ENCODE data around the gene CORO1C.

DNA sequence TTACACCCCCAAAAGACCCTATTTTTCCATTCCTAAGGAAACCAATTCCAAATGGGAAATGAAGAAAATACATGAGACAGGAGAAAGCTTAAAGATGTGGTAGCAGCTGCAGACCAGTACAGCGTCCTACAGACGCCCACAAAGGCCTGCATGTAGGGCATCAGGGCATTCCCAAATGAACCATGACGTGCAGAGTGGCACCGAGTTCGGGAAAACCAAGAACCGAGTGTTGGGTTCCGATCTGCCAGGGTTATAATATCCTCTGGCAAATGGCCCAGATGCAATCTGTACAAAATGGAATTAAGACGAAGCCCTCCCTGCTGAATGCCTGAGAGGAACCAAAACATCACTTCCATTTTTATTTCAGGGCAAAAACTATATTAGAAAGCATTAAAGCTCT is 63.3 kb downstream of the CORO1C start:
- TF ChIP-seq, protein P1, sequence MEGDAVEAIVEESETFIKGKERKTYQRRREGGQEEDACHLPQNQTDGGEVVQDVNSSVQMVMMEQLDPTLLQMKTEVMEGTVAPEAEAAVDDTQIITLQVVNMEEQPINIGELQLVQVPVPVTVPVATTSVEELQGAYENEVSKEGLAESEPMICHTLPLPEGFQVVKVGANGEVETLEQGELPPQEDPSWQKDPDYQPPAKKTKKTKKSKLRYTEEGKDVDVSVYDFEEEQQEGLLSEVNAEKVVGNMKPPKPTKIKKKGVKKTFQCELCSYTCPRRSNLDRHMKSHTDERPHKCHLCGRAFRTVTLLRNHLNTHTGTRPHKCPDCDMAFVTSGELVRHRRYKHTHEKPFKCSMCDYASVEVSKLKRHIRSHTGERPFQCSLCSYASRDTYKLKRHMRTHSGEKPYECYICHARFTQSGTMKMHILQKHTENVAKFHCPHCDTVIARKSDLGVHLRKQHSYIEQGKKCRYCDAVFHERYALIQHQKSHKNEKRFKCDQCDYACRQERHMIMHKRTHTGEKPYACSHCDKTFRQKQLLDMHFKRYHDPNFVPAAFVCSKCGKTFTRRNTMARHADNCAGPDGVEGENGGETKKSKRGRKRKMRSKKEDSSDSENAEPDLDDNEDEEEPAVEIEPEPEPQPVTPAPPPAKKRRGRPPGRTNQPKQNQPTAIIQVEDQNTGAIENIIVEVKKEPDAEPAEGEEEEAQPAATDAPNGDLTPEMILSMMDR (IDR thresholded peaks at IDR 0.05), result no peak
- no peak for TF ChIP-seq POLR2A (IDR thresholded peaks at IDR 0.05)

Measured in right lobe of liver (tissue), 4 donors.